ENCODE results near the gene CDKN3. TPM values are rescaled to one million over a fixed set of nuclear protein-coding genes. Genes with fewer than 3 reads are reported as not detected.

The CDKN3 gene
- total RNA-seq, 4 donors from 2014 or later: 7.4 to 25.4 (median 15.6) TPM

Other genes with a start within 250 kb of the CDKN3 start
- 100 to 1,000 TPM in 3 of 4 donors, 10 to 100 TPM in 1; 95.1 to 204 (median 164) TPM for gene CNIH1, start 44.4 kb downstream of the CDKN3 start, total RNA-seq
- gene GMFB, start 92.0 kb downstream of the CDKN3 start, total RNA-seq: 10 to 100 TPM; 10.2 to 69.8 (median 36.2) TPM
- 10 to 100 TPM in 2 of 4 donors, 1 to 10 TPM in 2; 2.5 to 13.9 (median 10.3) TPM for gene CGRRF1, start 112.9 kb downstream of the CDKN3 start, total RNA-seq
- 10 to 100 TPM in 1 of 4 donors, 1 to 10 TPM in 3; 2.9 to 19.5 (median 3.9) TPM for gene SAMD4A, start 170.1 kb downstream of the CDKN3 start, total RNA-seq